ENCODE data around the gene B4GALNT3.

- TF ChIP-seq ARNT (IDR thresholded peaks at IDR 0.05) = no peak
- no peak for TF ChIP-seq SUZ12 (IDR thresholded peaks at IDR 0.05)
- TF ChIP-seq ELF4 (IDR thresholded peaks at IDR 0.05) = no peak
- no peak for TF ChIP-seq HDGF (IDR thresholded peaks at IDR 0.05; ENCODE audit: borderline replicate concordance)
- no peak for TF ChIP-seq BHLHE40 (IDR thresholded peaks at IDR 0.05; ENCODE audit: borderline replicate concordance)
- no peak for TF ChIP-seq LEF1 (IDR thresholded peaks at IDR 0.05; ENCODE audit: borderline replicate concordance)
- TF ChIP-seq PKNOX1 (IDR thresholded peaks at IDR 0.05) = no peak
- TF ChIP-seq FOXK2 (IDR thresholded peaks at IDR 0.05) = no peak
- TF ChIP-seq NFRKB (IDR thresholded peaks at IDR 0.05) = no peak
- TF ChIP-seq SP1 (IDR thresholded peaks at IDR 0.05) = no peak
These were observed 4.9 kb upstream of the B4GALNT3 start for GRCh38 chr12:454833-455232.
